Hepatocyte (in vitro differentiated cells): Measurements from ENCODE around the gene PRSS1. TPM values are rescaled to one million over a fixed set of nuclear protein-coding genes. Genes with fewer than 3 reads are reported as not detected.
"Not testable (repeated sequence)": the region's sequence is repeated elsewhere in the genome, so short reads cannot be mapped to it uniquely, and the experiment has no call there.

Source experiments
- DNase-seq: peaks from one replicate; pipeline ENCODE4 v3.0.0-alpha.2; 2016; ENCODE audit warnings: low spot score
- H2AFZ ChIP-seq: fragments of 200-600 bp; sonication (generic); 2 replicates; pipeline ENCODE4 v1.6.0; 2016; ENCODE audit warnings: antibody characterized with exemption, mild to moderate bottlenecking
- H3K27ac ChIP-seq: fragments of 200-600 bp; sonication (generic); 2 replicates; pipeline ENCODE4 v1.5.1; 2016; ENCODE audit warnings: mild to moderate bottlenecking
- H3K27me3 ChIP-seq: fragments of 200-600 bp; sonication (generic); 2 replicates; pipeline ENCODE4 v1.6.1; 2016
- H3K36me3 ChIP-seq: fragments of 200-600 bp; sonication (generic); replicated peaks from 2 replicates; pipeline ENCODE4 v1.5.1; 2016; ENCODE audit warnings: low read depth; ENCODE audit not compliant: insufficient read depth
- H3K4me1 ChIP-seq: fragments of 200-600 bp; sonication (generic); 2 replicates; pipeline ENCODE4 v1.5.1; 2016; ENCODE audit warnings: mild to moderate bottlenecking, moderate library complexity; ENCODE audit not compliant: insufficient read depth
- H3K4me2 ChIP-seq: fragments of 200-600 bp; sonication (generic); 2 replicates; pipeline ENCODE4 v1.6.0; 2016
- H3K4me3 ChIP-seq: fragments of 200-600 bp; sonication (generic); 2 replicates; pipeline ENCODE4 v1.5.1; 2016; ENCODE audit warnings: mild to moderate bottlenecking
- H3K79me2 ChIP-seq: fragments of 200-600 bp; sonication (generic); 2 replicates; pipeline ENCODE4 v1.6.0; 2017; ENCODE audit warnings: mild to moderate bottlenecking
- H3K9me2 ChIP-seq: fragments of 200-600 bp; sonication (generic); replicated peaks from 2 replicates; pipeline ENCODE4 v1.6.0; 2017; ENCODE audit warnings: mild to moderate bottlenecking; ENCODE audit not compliant: insufficient read depth
- H3K9me3 ChIP-seq: fragments of 200-600 bp; sonication (generic); 2 replicates; pipeline ENCODE4 v1.5.1; 2016; ENCODE audit warnings: low read depth, mild to moderate bottlenecking
- H4K20me1 ChIP-seq: fragments of 200-600 bp; sonication (generic); 2 replicates; pipeline ENCODE4 v1.6.0; 2016; ENCODE audit warnings: mild to moderate bottlenecking; ENCODE audit not compliant: insufficient read depth, poor library complexity, severe bottlenecking
- CTCF ChIP-seq: fragments of 200-600 bp; sonication (generic); IDR thresholded peaks from 2 replicates; pipeline ENCODE4 v1.5.1; 2016; ENCODE audit warnings: antibody characterized with exemption, mild to moderate bottlenecking; ENCODE audit not compliant: poor library complexity
- EZH2 ChIP-seq: fragments of 200-600 bp; sonication (generic); IDR thresholded peaks from 2 replicates; pipeline ENCODE4 v1.6.1; 2016; ENCODE audit warnings: antibody characterized with exemption, mild to moderate bottlenecking, borderline replicate concordance
- EZH2phosphoT487 ChIP-seq: fragments of 200-600 bp; sonication (generic); IDR thresholded peaks from one replicate; pipeline ENCODE4 v1.6.1; 2018; ENCODE audit warnings: antibody characterized with exemption, mild to moderate bottlenecking, low read depth, moderate library complexity; ENCODE audit not compliant: unreplicated experiment, severe bottlenecking
- WGBS: methylation state at CpG from one replicate; pipeline ENCODE4 v1.1.6; 2016; ENCODE audit warnings: low lambda C conversion rate; ENCODE audit errors: missing lambda C conversion rate; 5-methylcytosine and 5-hydroxymethylcytosine counted together
- polyA plus RNA-seq: library from polyadenylated mRNA; unstranded; fragments of >200 nt; fragmentation: Nextera tagmentation; extraction: Ambion mirVana; gene quantifications from 2 replicates; pipeline ENCODE4 v1.2.1, GENCODE V29; 2016
- total RNA-seq: library from RNA; depleted of rRNA; stranded (reverse); fragments of >200 nt; gene quantifications from 2 replicates; pipeline ENCODE4 v1.2.3, GENCODE V29; 2014

PRSS1 gene
- total and polyA plus RNA-seq, 2 experiments from 2014 or later: 67.6 to 71.2 TPM

- Histone ChIP-seq H3K27me3 (peaks cover 6% of the 10 kb centered on the region), H3K9me2 (no peaks in the 10 kb centered on the region), H3K4me1 (no peaks in the 10 kb centered on the region), H4K20me1 (no peaks in the 10 kb centered on the region), H3K79me2 (no peaks in the 10 kb centered on the region), H3K36me3 (no peaks in the 10 kb centered on the region), H3K27ac (no peak overlapping the region), H3K9me3 (no peaks in the 10 kb centered on the region), H2AFZ (no peak overlapping the region), H3K4me3 (no peak overlapping the region), H3K4me2 (no peak overlapping the region)
- no peak for DNase-seq
- TF ChIP-seq EZH2 (no peak), CTCF (no peak), EZH2phosphoT487 (no peak)
- WGBS: 77% methylated on average over 3 of the region's 3 CpGs
Measured at GRCh38 chr7:142767451-142767850, 18.2 kb downstream of the PRSS1 start.

- no peaks in the 10 kb centered on the region for H3K4me1 ChIP-seq
- H3K27me3 ChIP-seq: peaks cover 6% of the 10 kb centered on the region
- H3K4me3 ChIP-seq: no peak overlapping the region
- H3K79me2 ChIP-seq: no peaks in the 10 kb centered on the region
- no peaks in the 10 kb centered on the region for H4K20me1 ChIP-seq
- TF ChIP-seq EZH2: no peak
- no peak for TF ChIP-seq EZH2phosphoT487
- no peak for TF ChIP-seq CTCF
- H3K27ac ChIP-seq: no peak overlapping the region
- no peak for DNase-seq
- WGBS: 90% methylated on average over 1 of the region's 1 CpG
- no peak overlapping the region for H2AFZ ChIP-seq
- H3K9me3 ChIP-seq: no peaks in the 10 kb centered on the region
- no peak overlapping the region for H3K4me2 ChIP-seq
- no peaks in the 10 kb centered on the region for H3K36me3 ChIP-seq
- H3K9me2 ChIP-seq: no peaks in the 10 kb centered on the region
Measured at GRCh38 chr7:142767861-142768260, 18.6 kb downstream of the PRSS1 start.

GRCh38 chr7:142768885-142769284 is 19.6 kb downstream of the PRSS1 start:
- not testable (repeated sequence) for DNase-seq, H2AFZ ChIP-seq, H3K9me2 ChIP-seq, H3K27ac ChIP-seq, H3K4me1 ChIP-seq, H4K20me1 ChIP-seq, H3K79me2 ChIP-seq, H3K36me3 ChIP-seq, H3K4me3 ChIP-seq, H3K9me3 ChIP-seq, H3K4me2 ChIP-seq, H3K27me3 ChIP-seq
- WGBS: 82% methylated on average over 3 of the region's 3 CpGs

GRCh38 chr7:142770661-142771352 is 21.5 kb downstream of the PRSS1 start, which contains the start of gene PRSS2:
TSS of gene PRSS2 (plus strand) at chr7:142770970. CDS start at chr7:142770983, 13 bp downstream.
- Histone ChIP-seq H3K27ac (no peak within 1 kb of the TSS), H2AFZ (no peak within 1 kb of the TSS), H3K4me3 (no peak within 1 kb of the TSS), H3K79me2 (no peaks in the 10 kb centered on the region), H3K36me3 (no peaks in the 10 kb centered on the region), H3K9me3 (no peaks in the 10 kb centered on the region), H3K4me1 (no peaks in the 10 kb centered on the region), H4K20me1 (no peaks in the 10 kb centered on the region), H3K27me3 (peaks cover 6% of the 10 kb centered on the region), H3K4me2 (no peak within 1 kb of the TSS), H3K9me2 (no peaks in the 10 kb centered on the region)
- WGBS: 64% methylated on average over 7 of the region's 7 CpGs
- TF ChIP-seq EZH2 (no peak), EZH2phosphoT487 (no peak), CTCF (no peak)
- peak; percentile 51 for DNase-seq
